ENCODE results near the gene CDH24.
"Not testable (repeated sequence)": the region's sequence is repeated elsewhere in the genome, so short reads cannot be mapped to it uniquely, and the experiment has no call there.

The CDH24 gene

DNA sequence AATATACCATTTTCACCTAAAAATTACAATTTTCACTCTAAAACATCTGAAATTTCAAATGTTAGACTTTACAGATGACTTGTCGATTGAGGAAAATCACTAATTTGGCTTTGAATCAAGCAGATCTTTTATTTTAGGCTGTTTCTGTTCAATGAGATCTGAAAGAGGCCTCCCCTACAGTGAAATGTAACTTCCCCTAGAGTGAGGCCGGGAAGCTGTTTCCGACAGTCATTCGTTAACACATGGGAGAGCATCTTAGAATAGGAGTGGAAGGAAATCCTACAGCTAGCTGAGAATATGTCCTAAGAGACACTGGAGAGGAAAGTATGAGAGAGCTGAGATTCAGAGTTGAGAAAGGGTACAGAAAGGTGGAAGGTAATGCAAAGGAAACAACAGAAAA, 41.7 kb downstream of the CDH24 start:
- no peak for DNase-seq

DNA sequence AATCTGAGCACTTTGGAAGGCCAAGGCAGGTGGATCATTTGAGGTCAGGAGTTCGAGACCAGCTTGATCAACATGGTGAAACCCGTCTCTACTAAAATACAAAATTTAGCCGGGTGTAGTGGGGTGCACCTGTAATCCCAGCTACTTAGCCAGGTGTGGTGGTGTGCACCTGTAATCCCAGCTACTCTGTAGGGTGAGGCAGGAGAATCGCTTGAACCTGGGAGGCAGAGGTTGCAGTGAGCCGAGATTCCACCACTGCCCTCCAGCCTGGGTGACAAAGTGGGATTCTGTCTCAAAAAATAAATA, 43.6 kb downstream of the CDH24 start:
- not testable (repeated sequence) for DNase-seq

DNA sequence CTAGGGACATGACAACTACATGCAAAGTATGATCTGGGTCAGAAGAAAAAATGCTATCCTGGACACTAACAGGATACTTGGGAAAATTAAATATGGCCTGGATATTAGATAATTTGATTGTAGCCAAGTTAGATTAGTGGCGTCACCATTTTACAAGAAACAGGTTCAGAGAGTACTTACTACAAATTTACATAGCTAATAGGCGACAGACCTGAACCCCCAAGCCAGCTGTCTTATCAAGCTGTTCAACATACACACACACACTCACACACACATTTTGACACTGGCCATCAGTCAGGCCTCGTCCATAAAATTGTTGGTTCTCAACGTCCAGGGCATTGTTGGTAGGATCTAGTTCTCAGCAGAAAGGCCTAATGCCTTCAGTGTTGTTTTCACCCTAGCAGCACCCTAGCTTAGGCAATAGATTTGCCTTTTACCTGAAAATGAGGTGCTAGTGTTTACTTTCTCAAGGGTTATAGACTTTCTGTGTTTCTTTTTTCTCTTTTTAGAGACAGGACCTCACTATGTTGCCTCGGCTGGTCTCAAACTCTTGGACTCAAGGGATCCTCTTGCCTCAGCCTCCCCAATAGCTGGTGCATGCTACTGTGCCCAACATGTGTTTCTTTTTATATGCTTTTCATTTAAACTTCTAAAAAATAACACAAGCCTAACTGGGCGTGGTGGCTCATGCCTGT, 44.1 kb downstream of the CDH24 start:
- DNase-seq, result no peak

DNA sequence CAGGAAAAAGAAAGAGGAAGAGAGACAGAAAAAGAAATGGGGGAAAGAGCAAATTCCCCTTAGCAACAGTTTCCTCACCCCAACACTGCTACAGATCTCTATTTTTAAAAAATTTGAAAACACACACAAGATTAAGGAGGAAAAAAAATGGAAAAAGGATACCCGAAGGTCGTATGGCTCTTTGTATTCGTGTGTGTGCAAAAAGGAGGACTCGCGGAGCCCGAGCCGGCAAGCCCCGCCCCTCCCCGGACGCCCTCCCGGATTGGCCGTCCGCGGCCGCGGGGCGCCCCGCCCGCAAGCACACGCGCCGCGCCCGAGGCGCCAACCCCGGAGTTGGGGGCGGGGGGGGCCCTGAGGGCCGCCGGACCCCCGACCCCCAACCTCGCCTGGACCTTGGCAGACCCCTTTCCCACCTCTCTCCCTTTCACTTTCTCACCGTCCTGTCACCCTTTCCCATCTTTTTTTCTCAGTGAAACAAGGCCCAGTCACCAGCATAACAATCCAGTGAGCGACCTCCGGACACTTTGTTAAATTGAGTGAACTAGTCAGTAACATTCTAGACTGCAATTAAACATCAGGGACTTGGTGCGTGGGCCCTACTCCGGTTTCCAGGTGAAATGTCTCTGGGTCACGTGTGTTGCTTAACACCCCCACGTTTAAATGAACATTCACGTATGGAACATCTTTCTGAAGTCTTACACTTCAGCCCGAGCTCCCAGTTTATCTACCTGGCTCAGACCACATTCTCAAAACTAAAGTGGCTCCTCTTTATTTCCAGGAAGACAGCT, 47.2 kb downstream of the CDH24 start, which contains the start of gene C14orf93:
C14orf93 (minus strand) TSS at position 205 of the 788 bp plus-strand sequence. CDS start 11,120 bp downstream, outside the sequence.
- DNase-seq, result peak; percentile 88

DNA sequence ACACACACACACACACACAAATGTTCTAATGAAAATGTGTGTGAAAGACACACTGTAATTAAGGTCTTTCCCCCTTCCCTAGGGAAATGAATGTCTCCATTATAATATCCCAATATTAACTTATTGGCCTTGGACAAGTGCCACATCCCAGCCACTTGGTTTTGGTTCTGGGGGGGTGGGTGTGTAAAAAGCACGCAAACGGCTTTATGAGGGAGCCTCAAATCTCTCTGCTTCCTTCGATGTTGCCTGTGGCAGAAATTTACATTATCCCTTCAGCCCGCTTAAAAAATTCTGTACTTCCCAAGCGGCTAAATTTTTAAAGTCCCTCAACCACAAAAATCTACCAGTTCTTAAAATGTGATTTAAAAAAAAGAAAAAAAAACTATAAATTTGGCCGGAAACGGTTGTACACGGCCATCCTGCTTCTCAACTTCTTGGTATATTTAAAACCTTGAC, 47.8 kb downstream of the CDH24 start:
- no peak for DNase-seq

DNA sequence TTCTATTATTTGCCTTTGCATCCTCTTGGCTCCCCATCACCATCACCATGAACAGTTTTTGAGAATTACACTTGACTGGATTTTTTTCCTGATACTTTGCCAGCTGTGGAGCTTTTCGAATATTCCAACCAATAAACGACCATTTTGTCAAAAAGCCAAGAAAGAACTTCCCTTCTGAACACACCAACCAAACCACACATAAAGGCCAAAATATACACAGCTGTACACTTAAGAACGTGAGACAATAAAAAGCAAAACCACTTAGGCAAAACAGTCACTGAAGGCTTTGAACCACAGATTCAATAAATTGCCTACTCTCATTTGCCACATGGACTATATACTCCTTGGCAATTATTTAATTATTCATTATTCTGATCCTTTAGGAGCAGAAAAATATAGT, 48.5 kb downstream of the CDH24 start:
- DNase-seq, result no peak

DNA sequence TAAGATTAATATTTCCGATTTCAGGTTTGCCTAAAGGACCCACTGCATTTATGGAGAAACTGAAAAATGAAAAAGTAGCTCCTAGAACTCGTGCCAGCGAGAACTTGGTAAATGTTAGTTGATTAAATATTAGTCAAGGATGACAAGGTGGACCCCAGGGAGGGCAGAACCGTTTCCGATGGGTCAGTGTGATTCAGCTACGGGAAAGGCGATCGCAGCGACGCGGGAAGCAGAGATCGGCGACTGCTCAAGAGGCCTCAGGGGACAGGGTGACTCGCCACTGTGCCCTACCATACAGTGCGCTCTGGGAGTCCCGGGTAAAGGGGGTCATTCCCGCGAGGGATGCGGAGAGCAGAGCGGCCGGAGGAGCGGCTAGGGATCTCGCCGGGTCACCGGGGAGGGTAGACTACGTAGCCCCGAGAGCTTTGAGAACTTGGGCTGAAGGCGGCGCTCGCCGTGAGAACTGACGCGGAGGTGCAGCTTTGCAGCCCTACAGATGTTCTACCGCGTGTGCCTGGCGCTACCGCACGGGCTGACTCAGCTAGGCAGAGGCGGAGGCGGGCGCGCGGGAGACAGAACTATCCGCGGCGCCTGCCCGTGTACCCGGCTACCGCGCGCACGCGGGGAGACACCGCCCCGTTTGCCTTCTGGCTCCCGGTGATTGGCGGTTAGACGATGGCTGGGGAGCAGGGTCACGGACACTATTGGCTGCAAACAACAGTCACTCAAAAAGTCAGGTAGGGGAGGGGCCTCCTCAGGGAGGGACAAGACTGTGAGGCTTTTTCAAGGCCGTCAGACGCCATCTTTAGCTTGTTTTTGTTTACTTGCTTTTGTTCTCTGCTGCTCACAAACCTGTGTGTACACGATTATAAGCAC, 50.5 kb downstream of the CDH24 start:
- peak; percentile 97 for DNase-seq

DNA sequence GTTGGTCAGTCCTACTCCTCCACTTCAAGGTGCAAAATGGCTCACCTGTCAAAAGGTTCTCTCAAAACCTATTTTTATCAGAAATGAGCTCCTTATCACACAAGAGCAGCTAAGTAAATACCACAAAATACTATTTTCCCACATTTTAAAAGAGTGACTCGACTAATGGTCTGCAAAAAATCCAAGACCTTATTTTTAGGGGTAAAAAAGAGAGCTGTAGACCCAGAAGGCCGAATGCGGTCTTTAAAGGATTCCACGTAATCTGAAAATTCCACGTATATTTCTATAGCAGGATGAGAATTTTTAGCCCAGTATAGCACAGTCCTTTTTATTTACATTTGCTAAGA, 51.2 kb downstream of the CDH24 start:
- DNase-seq, result no peak

DNA sequence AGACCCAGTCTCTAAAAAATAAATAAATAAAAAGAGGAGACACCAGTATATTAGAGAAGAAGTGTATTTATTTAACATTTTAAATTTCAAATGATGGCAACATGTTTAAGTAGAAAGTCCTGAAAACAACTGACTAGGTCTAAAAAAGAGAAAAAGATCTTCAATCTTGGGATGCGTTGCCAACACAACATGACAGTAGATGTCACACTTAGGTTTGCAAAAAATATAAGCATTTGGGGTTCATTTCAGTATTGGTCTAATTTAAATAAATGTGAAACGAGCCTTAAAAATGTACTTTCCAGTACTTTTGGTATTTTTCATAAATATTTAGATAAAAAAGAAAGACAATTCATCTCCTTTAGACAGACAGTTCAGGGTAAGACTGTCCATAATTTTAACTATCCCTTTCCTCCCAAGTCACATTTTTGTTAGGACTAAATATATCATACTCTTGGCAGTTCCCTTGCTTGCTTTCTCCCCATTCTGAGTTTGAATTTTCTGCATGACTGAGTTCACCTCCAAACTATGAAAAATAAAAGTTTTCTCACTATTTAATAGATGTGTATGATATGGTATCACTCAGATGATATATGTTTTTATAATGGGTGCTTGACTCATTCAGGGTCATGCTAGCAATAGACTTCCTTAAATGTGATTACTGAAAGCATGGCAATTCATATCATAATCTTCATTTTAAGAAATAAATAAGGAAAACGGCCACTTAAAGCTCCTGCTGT, 51.7 kb downstream of the CDH24 start:
- DNase-seq, result no peak

DNA sequence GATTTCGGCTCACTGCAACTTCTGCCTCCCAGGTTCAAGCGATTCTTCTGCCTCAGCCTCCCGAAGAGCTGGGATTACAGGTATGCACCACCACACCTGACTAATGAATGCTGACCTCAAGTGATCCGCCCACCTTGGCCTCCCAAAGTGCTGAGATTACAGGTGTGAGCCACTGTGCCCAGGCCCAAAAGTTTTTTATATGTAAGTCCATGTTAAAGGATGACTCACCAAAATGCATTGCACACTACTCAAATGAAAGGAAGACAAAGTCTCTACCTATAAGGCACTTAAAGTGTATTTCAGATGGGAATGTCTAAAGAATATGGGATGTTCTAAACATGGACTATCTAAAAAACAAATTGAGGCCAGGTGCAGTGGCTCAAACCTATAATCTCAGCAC, 53.0 kb downstream of the CDH24 start:
- not testable (repeated sequence) for DNase-seq

DNA sequence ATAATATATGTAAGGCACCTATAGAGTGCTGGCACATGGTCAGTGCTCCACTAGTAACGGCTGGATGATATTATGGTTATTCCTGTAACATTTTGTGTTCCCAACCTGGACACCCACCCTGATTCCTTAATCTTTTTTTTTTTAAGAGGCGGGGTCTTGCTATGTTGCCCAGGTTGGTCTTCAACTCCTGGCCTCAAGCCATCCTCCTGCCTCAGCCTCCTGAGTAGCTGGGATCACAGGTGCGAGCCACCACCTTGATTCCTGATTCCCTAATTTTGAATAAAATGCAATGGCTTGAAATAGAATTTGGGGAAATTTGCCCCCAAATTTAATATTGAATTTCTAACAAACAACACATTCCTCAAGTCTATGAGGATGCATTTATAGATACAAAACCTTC, 54.7 kb downstream of the CDH24 start:
- no peak for DNase-seq

DNA sequence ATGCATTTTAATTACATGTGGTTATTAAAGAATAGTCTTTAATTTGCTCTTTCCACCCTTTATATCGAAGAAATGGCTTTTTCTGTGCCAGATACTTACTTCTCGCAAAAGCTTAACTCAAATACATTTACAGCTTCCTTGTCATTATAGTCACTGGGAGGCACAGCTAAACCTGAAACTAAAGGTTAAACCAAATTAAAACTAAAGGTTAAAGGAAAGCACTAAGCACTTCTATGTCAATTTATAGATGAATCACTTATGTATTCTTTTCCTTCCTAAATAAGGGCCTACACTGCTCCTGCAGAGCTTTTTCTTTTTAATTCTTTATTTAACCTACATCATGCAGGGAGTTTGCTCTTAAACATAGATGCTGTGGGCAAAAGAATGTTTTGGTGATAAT, 56.5 kb downstream of the CDH24 start:
- no peak for DNase-seq

DNA sequence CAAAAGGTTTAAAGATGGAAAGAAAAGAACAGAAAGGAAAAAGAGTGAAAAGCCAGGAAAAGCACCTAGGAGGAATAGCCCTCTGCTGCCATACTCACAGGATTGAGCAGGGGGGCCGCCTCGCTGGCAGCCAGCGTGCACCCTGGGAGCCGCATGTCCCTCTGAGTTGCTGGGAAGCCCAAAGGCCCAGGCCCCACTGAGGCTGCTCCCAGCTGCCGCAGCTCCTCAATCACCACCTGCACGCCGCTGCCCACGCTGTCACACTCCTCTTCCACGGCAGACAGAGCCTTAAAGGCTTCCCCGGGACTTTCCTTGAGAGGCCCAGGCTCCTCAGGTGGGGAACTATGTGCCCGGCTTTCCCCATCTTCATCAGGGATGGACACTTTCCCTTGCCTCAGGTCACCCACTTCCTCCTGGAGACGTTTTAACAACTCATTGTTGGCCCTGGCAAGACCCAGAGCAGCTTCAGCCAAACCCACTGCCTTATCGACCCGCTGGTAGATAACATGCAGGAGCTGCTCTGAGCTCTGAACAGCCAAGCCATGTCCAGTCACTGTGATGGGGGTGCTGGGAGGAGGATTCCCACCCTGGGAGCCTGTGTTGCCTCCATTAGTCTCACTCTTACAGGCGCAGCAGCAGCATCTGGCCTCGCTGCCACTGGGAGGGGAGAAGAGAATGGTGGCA, 58.8 kb downstream of the CDH24 start:
- DNase-seq, result no peak

DNA sequence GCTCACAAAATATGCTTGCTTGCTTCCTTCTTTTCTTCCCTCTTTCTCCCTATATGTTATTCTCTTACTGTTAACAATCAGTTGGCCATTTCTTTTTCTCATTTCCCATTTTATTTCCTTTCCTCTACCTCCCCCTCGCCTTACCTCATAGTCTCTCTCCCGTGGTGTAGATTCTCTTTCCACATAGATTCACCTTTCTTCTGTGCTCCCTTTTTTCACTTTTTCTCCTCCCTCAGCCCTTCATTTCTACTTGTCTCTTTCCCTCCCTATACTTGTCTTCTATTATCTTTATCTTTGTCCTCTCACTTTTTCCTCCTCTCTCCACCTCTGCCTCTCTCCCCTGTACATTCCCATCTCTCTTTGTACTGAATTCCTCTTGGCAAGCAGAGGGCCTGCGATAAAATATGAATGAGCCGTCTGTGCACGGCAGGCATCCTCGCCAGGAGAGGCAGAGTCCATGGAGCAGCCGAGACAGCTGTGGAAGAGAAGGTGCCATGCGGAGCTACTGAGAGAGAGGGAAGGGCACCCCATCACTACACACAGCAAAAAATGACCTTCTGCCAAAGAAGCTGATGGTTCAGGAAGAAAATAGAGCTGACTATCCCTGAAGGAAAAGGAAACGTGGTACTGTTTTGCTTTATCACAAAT, 59.5 kb downstream of the CDH24 start:
- no peak for DNase-seq

Measured in right forelimb (tissue), 1 donor.